Astrocyte (in vitro differentiated cells and primary cell): ENCODE data around the gene GRK6. TPM values are rescaled to one million over a fixed set of nuclear protein-coding genes. Genes with fewer than 3 reads are reported as not detected.

Source experiments
- DNase-seq: peaks from one replicate; pipeline ENCODE4 v3.0.0-alpha.2; 2010; ENCODE audit warnings: low read depth
- FAIRE-seq: peaks from 2 replicates; lab custom pipeline; 2011; peaks lifted over from hg19 to GRCh38; lab: Jason Lieb, UNC
- H2AFZ ChIP-seq: 2 replicates; pipeline ENCODE4 v1.6.0; 2012; ENCODE audit warnings: low read depth, low read length, inconsistent platforms
- H3K27ac ChIP-seq: 2 replicates; pipeline ENCODE4 v1.5.1; 2011; ENCODE audit warnings: low read depth, low read length, inconsistent platforms
- H3K27me3 ChIP-seq: 2 replicates; pipeline ENCODE4 v1.6.0; 2011; ENCODE audit warnings: low read length, inconsistent platforms; ENCODE audit not compliant: insufficient read depth
- H3K36me3 ChIP-seq: 2 replicates; pipeline ENCODE4 v1.5.1; 2011; ENCODE audit warnings: low read length, inconsistent platforms; ENCODE audit not compliant: insufficient read depth
- H3K4me1 ChIP-seq: 2 replicates; pipeline ENCODE4 v1.5.1; 2011; ENCODE audit warnings: low read length, inconsistent platforms; ENCODE audit not compliant: insufficient read depth
- H3K4me2 ChIP-seq: 2 replicates; pipeline ENCODE4 v1.6.0; 2012; ENCODE audit warnings: low read length, inconsistent platforms
- H3K4me3 ChIP-seq: 2 replicates; pipeline ENCODE4 v1.5.1; 2011; ENCODE audit warnings: low read depth, mild to moderate bottlenecking, low read length, inconsistent platforms; ENCODE audit not compliant: insufficient read depth
- H3K79me2 ChIP-seq: 2 replicates; pipeline ENCODE4 v1.6.0; 2012; ENCODE audit warnings: mild to moderate bottlenecking, low read length, inconsistent platforms; ENCODE audit not compliant: insufficient read depth
- H3K9ac ChIP-seq: 2 replicates; pipeline ENCODE4 v1.6.0; 2012; ENCODE audit warnings: mild to moderate bottlenecking, low read length, inconsistent platforms
- H3K9me3 ChIP-seq: 2 replicates; pipeline ENCODE4 v1.5.1; 2012; ENCODE audit warnings: low read depth, mild to moderate bottlenecking, low read length, inconsistent platforms; ENCODE audit not compliant: insufficient read depth
- H4K20me1 ChIP-seq: 2 replicates; pipeline ENCODE4 v1.6.0; 2012; ENCODE audit warnings: low read length, inconsistent platforms; ENCODE audit not compliant: insufficient read depth
- H3K27ac Mint-ChIP-seq: one replicate; pipeline ENCODE4 v1.8.0; 2021; ENCODE audit warnings: mild to moderate bottlenecking, mixed read lengths; ENCODE audit not compliant: unreplicated experiment
- H3K27me3 Mint-ChIP-seq: one replicate; pipeline ENCODE4 v1.8.0; 2021; ENCODE audit warnings: low read depth, mixed read lengths; ENCODE audit not compliant: unreplicated experiment
- H3K36me3 Mint-ChIP-seq: one replicate; pipeline ENCODE4 v1.8.0; 2021; ENCODE audit warnings: low read depth, mixed read lengths; ENCODE audit not compliant: unreplicated experiment
- H3K4me1 Mint-ChIP-seq: one replicate; pipeline ENCODE4 v1.8.0; 2021; ENCODE audit warnings: low read depth, mixed read lengths; ENCODE audit not compliant: unreplicated experiment
- H3K4me3 Mint-ChIP-seq: one replicate; pipeline ENCODE4 v1.8.0; 2021; ENCODE audit warnings: mild to moderate bottlenecking, moderate library complexity, mixed read lengths; ENCODE audit not compliant: unreplicated experiment
- H3K9me3 Mint-ChIP-seq: one replicate; pipeline ENCODE4 v1.8.0; 2021; ENCODE audit warnings: mild to moderate bottlenecking, mixed read lengths; ENCODE audit not compliant: unreplicated experiment
- CTCF ChIP-seq: IDR thresholded peaks from 2 replicates; pipeline ENCODE4 v1.5.1; 2011; ENCODE audit warnings: low read depth, mild to moderate bottlenecking, inconsistent platforms, low read length, moderate library complexity; ENCODE audit not compliant: insufficient read depth
- EZH2 ChIP-seq: IDR thresholded peaks from 2 replicates; pipeline ENCODE4 v1.6.1; 2012; ENCODE audit warnings: mild to moderate bottlenecking, low read length, inconsistent platforms; ENCODE audit not compliant: insufficient read depth
- total RNA-seq: library from RNA; stranded (reverse); gene quantifications from 2 replicates; pipeline ENCODE4 v1.2.1, GENCODE V29; 2021

GRK6 gene
- total RNA-seq, 1 donor from 2014 or later, result 25.9 TPM

- no peak for FAIRE-seq
- H3K4me3 Mint-ChIP-seq, result no peak overlapping the region
- no peaks in the 10 kb centered on the region for H3K27me3 Mint-ChIP-seq
These were observed 9.5 kb downstream of the GRK6 start for GRCh38 chr5:177435847-177436536.

GRCh38 chr5:177437623-177438022 is 11.1 kb downstream of the GRK6 start:
- Mint-ChIP-seq H3K9me3 (peaks cover 1% of the 10 kb centered on the region), H3K4me3 (no peak overlapping the region), H3K27me3 (no peaks in the 10 kb centered on the region), H3K27ac (no peak overlapping the region), H3K36me3 (peaks cover 20% of the 10 kb centered on the region), H3K4me1 (peaks cover 2% of the 10 kb centered on the region)
- TF ChIP-seq CTCF (no peak), EZH2 (no peak)
- Histone ChIP-seq H3K36me3 (peaks cover 4% of the 10 kb centered on the region), H3K4me3 (no peak overlapping the region), H3K79me2 (no peaks in the 10 kb centered on the region), H3K9ac (no peak overlapping the region), H4K20me1 (no peaks in the 10 kb centered on the region), H3K4me2 (no peak overlapping the region), H3K9me3 (no peaks in the 10 kb centered on the region), H3K27me3 (no peaks in the 10 kb centered on the region), H3K27ac (no peak overlapping the region), H3K4me1 (no peaks in the 10 kb centered on the region), H2AFZ (no peak overlapping the region)
- DNase-seq (no peak), FAIRE-seq (no peak)

More at GRCh38 chr5:177435847-177436536, 9.5 kb downstream of the GRK6 start:
- peaks cover 17% of the 10 kb centered on the region for H3K36me3 Mint-ChIP-seq
- DNase-seq, result no peak
- Histone ChIP-seq H4K20me1 (peaks cover 6% of the 10 kb centered on the region), H3K27me3 (no peaks in the 10 kb centered on the region), H3K9ac (no peak overlapping the region), H3K4me3 (no peak overlapping the region), H3K36me3 (peaks cover 4% of the 10 kb centered on the region), H3K4me2 (no peak overlapping the region), H3K27ac (no peak overlapping the region), H3K4me1 (no peaks in the 10 kb centered on the region), H3K79me2 (no peaks in the 10 kb centered on the region), H3K9me3 (no peaks in the 10 kb centered on the region), H2AFZ (no peak overlapping the region)
- no peak overlapping the region for H3K27ac Mint-ChIP-seq
- H3K9me3 Mint-ChIP-seq, result peaks cover 1% of the 10 kb centered on the region
- TF ChIP-seq CTCF (no peak), EZH2 (no peak)
- no peaks in the 10 kb centered on the region for H3K4me1 Mint-ChIP-seq

GRCh38 chr5:177438468-177438867 is 12.0 kb downstream of the GRK6 start:
- no peak for FAIRE-seq
- no peak for DNase-seq

More at GRCh38 chr5:177438468-177438867, 12.0 kb downstream of the GRK6 start:
- Histone ChIP-seq H3K4me1 (no peaks in the 10 kb centered on the region), H3K9ac (no peak overlapping the region), H4K20me1 (no peaks in the 10 kb centered on the region), H3K79me2 (no peaks in the 10 kb centered on the region), H3K27me3 (no peaks in the 10 kb centered on the region), H3K36me3 (peaks cover 4% of the 10 kb centered on the region), H3K9me3 (no peaks in the 10 kb centered on the region), H3K27ac (no peak overlapping the region), H3K4me2 (no peak overlapping the region), H3K4me3 (no peak overlapping the region), H2AFZ (no peak overlapping the region)
- Mint-ChIP-seq H3K27me3 (no peaks in the 10 kb centered on the region), H3K4me3 (no peak overlapping the region), H3K36me3 (peaks cover 20% of the 10 kb centered on the region), H3K27ac (no peak overlapping the region), H3K4me1 (peaks cover 2% of the 10 kb centered on the region), H3K9me3 (peaks cover 1% of the 10 kb centered on the region)
- no peak for TF ChIP-seq CTCF
